ENCODE measurements around the gene ATXN7.

Gene ATXN7

GRCh38 chr3:64031540-64032508 is 168.2 kb downstream of the ATXN7 start:
- H3K9me3 ChIP-seq (ENCODE audit: insufficient read depth, low read depth, low read length) = no peaks in the 10 kb centered on the region
- H3K4me1 ChIP-seq (ENCODE audit: insufficient read depth, low read length) = peaks cover 8% of the 10 kb centered on the region
- H3K27me3 ChIP-seq (ENCODE audit: insufficient read depth, low read length) = no peaks in the 10 kb centered on the region
- H3K4me3 ChIP-seq (ENCODE audit: low read length) = no peak overlapping the region
- no peaks in the 10 kb centered on the region for H3K36me3 ChIP-seq (ENCODE audit: insufficient read depth, low read depth, low read length)
- H3K9ac ChIP-seq (ENCODE audit: low read depth, low read length) = no peak overlapping the region
- H3K27ac ChIP-seq (ENCODE audit: low read length) = no peak overlapping the region

- H3K4me1 ChIP-seq (ENCODE audit: insufficient read depth, low read length) = peaks cover 8% of the 10 kb centered on the region
- H3K9me3 ChIP-seq (ENCODE audit: insufficient read depth, low read depth, low read length) = no peaks in the 10 kb centered on the region
- no peak overlapping the region for H3K27ac ChIP-seq (ENCODE audit: low read length)
- H3K9ac ChIP-seq (ENCODE audit: low read depth, low read length) = no peak overlapping the region
- H3K36me3 ChIP-seq (ENCODE audit: insufficient read depth, low read depth, low read length) = no peaks in the 10 kb centered on the region
- no peak overlapping the region for H3K4me3 ChIP-seq (ENCODE audit: low read length)
- no peaks in the 10 kb centered on the region for H3K27me3 ChIP-seq (ENCODE audit: insufficient read depth, low read length)
These were observed 169.4 kb downstream of the ATXN7 start for GRCh38 chr3:64033069-64033468.

GRCh38 chr3:64037084-64037483 is 173.4 kb downstream of the ATXN7 start:
- Histone ChIP-seq H3K4me3 (ENCODE audit: low read length) (no peak overlapping the region), H3K27me3 (ENCODE audit: insufficient read depth, low read length) (no peaks in the 10 kb centered on the region), H3K36me3 (ENCODE audit: insufficient read depth, low read depth, low read length) (no peaks in the 10 kb centered on the region), H3K9ac (ENCODE audit: low read depth, low read length) (no peak overlapping the region), H3K27ac (ENCODE audit: low read length) (no peak overlapping the region), H3K9me3 (ENCODE audit: insufficient read depth, low read depth, low read length) (no peaks in the 10 kb centered on the region), H3K4me1 (ENCODE audit: insufficient read depth, low read length) (0 out of 2 replicates have a peak, but pooled peaks cover under 1% of the 10 kb centered on the region)

GRCh38 chr3:64038253-64038767 is 174.6 kb downstream of the ATXN7 start:
- Histone ChIP-seq H3K27ac (ENCODE audit: low read length) (no peak overlapping the region), H3K4me3 (ENCODE audit: low read length) (no peak overlapping the region), H3K9me3 (ENCODE audit: insufficient read depth, low read depth, low read length) (no peaks in the 10 kb centered on the region), H3K4me1 (ENCODE audit: insufficient read depth, low read length) (no peaks in the 10 kb centered on the region), H3K27me3 (ENCODE audit: insufficient read depth, low read length) (no peaks in the 10 kb centered on the region), H3K9ac (ENCODE audit: low read depth, low read length) (no peak overlapping the region), H3K36me3 (ENCODE audit: insufficient read depth, low read depth, low read length) (no peaks in the 10 kb centered on the region)

- Histone ChIP-seq H3K27ac (ENCODE audit: low read length) (no peak overlapping the region), H3K9ac (ENCODE audit: low read depth, low read length) (no peak overlapping the region), H3K4me1 (ENCODE audit: insufficient read depth, low read length) (no peaks in the 10 kb centered on the region), H3K36me3 (ENCODE audit: insufficient read depth, low read depth, low read length) (no peaks in the 10 kb centered on the region), H3K27me3 (ENCODE audit: insufficient read depth, low read length) (no peaks in the 10 kb centered on the region), H3K9me3 (ENCODE audit: insufficient read depth, low read depth, low read length) (no peaks in the 10 kb centered on the region), H3K4me3 (ENCODE audit: low read length) (no peak overlapping the region)
These were observed 175.7 kb downstream of the ATXN7 start for GRCh38 chr3:64039332-64039731.

- Histone ChIP-seq H3K27me3 (ENCODE audit: insufficient read depth, low read length) (no peaks in the 10 kb centered on the region), H3K4me1 (ENCODE audit: insufficient read depth, low read length) (no peaks in the 10 kb centered on the region), H3K9ac (ENCODE audit: low read depth, low read length) (no peak overlapping the region), H3K4me3 (ENCODE audit: low read length) (no peak overlapping the region), H3K9me3 (ENCODE audit: insufficient read depth, low read depth, low read length) (no peaks in the 10 kb centered on the region), H3K36me3 (ENCODE audit: insufficient read depth, low read depth, low read length) (no peaks in the 10 kb centered on the region), H3K27ac (ENCODE audit: low read length) (no peak overlapping the region)
These were observed 176.5 kb downstream of the ATXN7 start for GRCh38 chr3:64039981-64040733.

GRCh38 chr3:64042952-64043351 is 179.3 kb downstream of the ATXN7 start:
- Histone ChIP-seq H3K9ac (ENCODE audit: low read depth, low read length) (no peak overlapping the region), H3K27ac (ENCODE audit: low read length) (no peak overlapping the region), H3K36me3 (ENCODE audit: insufficient read depth, low read depth, low read length) (no peaks in the 10 kb centered on the region), H3K27me3 (ENCODE audit: insufficient read depth, low read length) (no peaks in the 10 kb centered on the region), H3K4me3 (ENCODE audit: low read length) (no peak overlapping the region), H3K4me1 (ENCODE audit: insufficient read depth, low read length) (peaks cover 9% of the 10 kb centered on the region), H3K9me3 (ENCODE audit: insufficient read depth, low read depth, low read length) (no peaks in the 10 kb centered on the region)

- H3K36me3 ChIP-seq (ENCODE audit: insufficient read depth, low read depth, low read length) = no peaks in the 10 kb centered on the region
- no peak overlapping the region for H3K4me3 ChIP-seq (ENCODE audit: low read length)
- H3K9ac ChIP-seq (ENCODE audit: low read depth, low read length) = no peak overlapping the region
- no peaks in the 10 kb centered on the region for H3K27me3 ChIP-seq (ENCODE audit: insufficient read depth, low read length)
- no peaks in the 10 kb centered on the region for H3K9me3 ChIP-seq (ENCODE audit: insufficient read depth, low read depth, low read length)
- no peak overlapping the region for H3K27ac ChIP-seq (ENCODE audit: low read length)
- H3K4me1 ChIP-seq (ENCODE audit: insufficient read depth, low read length) = peaks cover 28% of the 10 kb centered on the region
These were observed 182.9 kb downstream of the ATXN7 start for GRCh38 chr3:64046592-64046991.

- Histone ChIP-seq H3K9ac (ENCODE audit: low read depth, low read length) (no peak overlapping the region), H3K9me3 (ENCODE audit: insufficient read depth, low read depth, low read length) (no peaks in the 10 kb centered on the region), H3K4me3 (ENCODE audit: low read length) (no peak overlapping the region), H3K27me3 (ENCODE audit: insufficient read depth, low read length) (no peaks in the 10 kb centered on the region), H3K4me1 (ENCODE audit: insufficient read depth, low read length) (peaks cover 28% of the 10 kb centered on the region), H3K36me3 (ENCODE audit: insufficient read depth, low read depth, low read length) (no peaks in the 10 kb centered on the region), H3K27ac (ENCODE audit: low read length) (no peak overlapping the region)
These were observed 183.4 kb downstream of the ATXN7 start for GRCh38 chr3:64046996-64047594.

GRCh38 chr3:64047787-64048186 is 184.1 kb downstream of the ATXN7 start:
- H3K27me3 ChIP-seq (ENCODE audit: insufficient read depth, low read length) = no peaks in the 10 kb centered on the region
- H3K9me3 ChIP-seq (ENCODE audit: insufficient read depth, low read depth, low read length) = no peaks in the 10 kb centered on the region
- H3K4me3 ChIP-seq (ENCODE audit: low read length) = no peak overlapping the region
- no peak overlapping the region for H3K9ac ChIP-seq (ENCODE audit: low read depth, low read length)
- H3K36me3 ChIP-seq (ENCODE audit: insufficient read depth, low read depth, low read length) = no peaks in the 10 kb centered on the region
- peaks cover 28% of the 10 kb centered on the region for H3K4me1 ChIP-seq (ENCODE audit: insufficient read depth, low read length)
- no peak overlapping the region for H3K27ac ChIP-seq (ENCODE audit: low read length)

GRCh38 chr3:64048631-64049061 is 185.0 kb downstream of the ATXN7 start:
- no peaks in the 10 kb centered on the region for H3K9me3 ChIP-seq (ENCODE audit: insufficient read depth, low read depth, low read length)
- H3K36me3 ChIP-seq (ENCODE audit: insufficient read depth, low read depth, low read length) = no peaks in the 10 kb centered on the region
- peak overlapping the region; percentile 9; the same call in 1 of the 2 replicates for H3K4me3 ChIP-seq (ENCODE audit: low read length)
- H3K9ac ChIP-seq (ENCODE audit: low read depth, low read length) = no peak overlapping the region
- H3K27ac ChIP-seq (ENCODE audit: low read length) = no peak overlapping the region
- peaks cover 28% of the 10 kb centered on the region for H3K4me1 ChIP-seq (ENCODE audit: insufficient read depth, low read length)
- H3K27me3 ChIP-seq (ENCODE audit: insufficient read depth, low read length) = no peaks in the 10 kb centered on the region

All from iPS-20b (cell line).